Fibroblast of villous mesenchyme (primary cell): ENCODE measurements around the gene CDK11B. TPM values are rescaled to one million over a fixed set of nuclear protein-coding genes. Genes with fewer than 3 reads are reported as not detected.
A peak's percentile ranks its signal among the peaks of the same experiment; 100 is the strongest.

Experiments
- DNase-seq: peaks from one replicate; pipeline ENCODE4 v3.0.0-alpha.2; 2010; ENCODE audit warnings: low read depth
- H3K4me3 ChIP-seq: 2 replicates; pipeline ENCODE4 v1.5.1; 2011; ENCODE audit warnings: low read depth, mild to moderate bottlenecking, low read length
- CTCF ChIP-seq: IDR thresholded peaks from 2 replicates; pipeline ENCODE4 v1.5.1; 2012; ENCODE audit warnings: low read depth, mild to moderate bottlenecking, low read length; ENCODE audit not compliant: insufficient read depth
- total RNA-seq: library from RNA; depleted of rRNA; stranded (reverse); fragments of >200 nt; gene quantifications from 2 replicates; pipeline ENCODE4 v1.2.3, GENCODE V29; 2012

CDK11B gene
- total RNA-seq, 1 donor: 6.0 TPM

GRCh38 chr1:1617925-1618324, 40.9 kb downstream of the CDK11B start:
- no peak for TF ChIP-seq CTCF
- no peak overlapping the region for H3K4me3 ChIP-seq
- DNase-seq: no peak

- H3K4me3 ChIP-seq: no peak overlapping the region
- TF ChIP-seq CTCF: no peak
- DNase-seq: no peak
Measured at GRCh38 chr1:1617516-1617915, 41.3 kb downstream of the CDK11B start.

- no peak for TF ChIP-seq CTCF
- no peak for DNase-seq
Measured at GRCh38 chr1:1616838-1617237, 42.0 kb downstream of the CDK11B start.

GRCh38 chr1:1616045-1616790, 42.6 kb downstream of the CDK11B start:
- DNase-seq: peak; percentile 48
- no peak for TF ChIP-seq CTCF
- peak overlapping the region; percentile 83 for H3K4me3 ChIP-seq

More at GRCh38 chr1:1616838-1617237, 42.0 kb downstream of the CDK11B start:
- H3K4me3 ChIP-seq: peak overlapping the region; percentile 83

- peak within 1 kb of the TSS; percentile 83 for H3K4me3 ChIP-seq
- TF ChIP-seq CTCF: no peak
- peak; percentile 95 for DNase-seq
Measured at GRCh38 chr1:1615256-1616044, 43.4 kb downstream of the CDK11B start, which contains the start of gene MIB2. MIB2 (plus strand) TSS chr1:1615500; CDS start chr1:1623453, 7,953 bp downstream.

GRCh38 chr1:1614954-1615255, 43.9 kb downstream of the CDK11B start:
- DNase-seq: no peak
- H3K4me3 ChIP-seq: peak overlapping the region; percentile 83
- no peak for TF ChIP-seq CTCF
